HCT116 (cell line): ENCODE results near the gene CLEC4M. TPM values are rescaled to one million over a fixed set of nuclear protein-coding genes. Genes with fewer than 3 reads are reported as not detected.

ENCODE experiments used
- ATAC-seq: fragments of 200-7000 bp; cut with Tn5 transposase; 2 replicates; pipeline ENCODE4 v1.9.1; 2020; ENCODE audit warnings: mild to moderate bottlenecking, moderate library complexity
- BruUV-seq: library from RNA; stranded (reverse); fragments of 400-500 nt; replicated peaks from 2 replicates; lab custom pipeline; 2021; lab: Mats Ljungman, UMichigan
- CTCF ChIA-PET: fragments of 300-600 bp; sonication (Branson Sonifier 250); formaldehyde crosslinking; loops from one replicate; lab custom pipeline; 2021; ENCODE audit warnings: antibody characterized with exemption; lab: Charles Lee
- POLR2A ChIA-PET: fragments of 300-600, 350-600 bp; sonication (Branson Sonifier 250); formaldehyde crosslinking; loops from one replicate; lab custom pipeline; 2021; ENCODE audit warnings: antibody characterized with exemption; lab: Charles Lee
- RAD21 ChIA-PET, 2 experiments: fragments of 300-600 bp; sonication (Branson Sonifier 250); formaldehyde crosslinking; loops; one replicate each; lab custom pipeline; 2023; ENCODE audit warnings: low total read pairs in 2 of 2; ENCODE audit not compliant: uncharacterized antibody in 2 of 2, unreplicated experiment in 2 of 2, low non-redundant PET in 1 of 2; lab: Charles Lee
- DNase-seq: peaks from one replicate; pipeline ENCODE4 v3.0.0-alpha.2; 2010; ENCODE audit warnings: low read depth, low spot score
- H2AFZ ChIP-seq: fragments of 200-600 bp; shearing (Covaris generic), sonication (generic); 2 replicates; pipeline ENCODE4 v1.6.1; 2017; ENCODE audit warnings: low read depth, mixed run types, mixed read lengths, antibody characterized with exemption, low read length; ENCODE audit not compliant: poor library complexity, severe bottlenecking
- H3K27ac ChIP-seq: 2 replicates; pipeline ENCODE4 v1.5.1; 2012; ENCODE audit warnings: low read depth, low read length
- H3K27me3 ChIP-seq: fragments of 200-600 bp; sonication (generic); 2 replicates; pipeline ENCODE4 v1.6.1; 2016; ENCODE audit warnings: mixed run types, low read length, mixed read lengths; ENCODE audit not compliant: insufficient read depth
- H3K36me3 ChIP-seq, 2 experiments: fragments of 200-500 bp in 1 of 2; fragments of 200-600 bp in 1 of 2; sonication (Bioruptor generic) in 1 of 2; sonication (generic) in 1 of 2; 2 replicates each; pipeline versions ENCODE4 v1.5.1 to v1.6.1; 2014 to 2016; ENCODE audit warnings: low read length in 2 of 2, inconsistent platforms in 1 of 2, mixed read lengths in 1 of 2, mixed run types in 1 of 2; ENCODE audit not compliant: insufficient read depth in 2 of 2, control insufficient read depth in 1 of 2
- H3K4me1 ChIP-seq, 2 experiments: fragments of 200-600 bp in 1 of 2; sonication (generic) in 1 of 2; 2 replicates each; pipeline versions ENCODE4 v1.5.1 to v1.6.1; 2012 to 2017; ENCODE audit warnings: low read length in 2 of 2, inconsistent platforms in 1 of 2, mild to moderate bottlenecking in 1 of 2, mixed read lengths in 1 of 2, mixed run types in 1 of 2, moderate library complexity in 1 of 2; ENCODE audit not compliant: insufficient read depth in 2 of 2, control insufficient read depth in 1 of 2
- H3K4me2 ChIP-seq: fragments of 200-600 bp; sonication (generic); 2 replicates; pipeline ENCODE4 v1.6.1; 2017; ENCODE audit warnings: mixed run types, low read length, mixed read lengths
- H3K4me3 ChIP-seq, 2 experiments: fragments of 200-600 bp in 1 of 2; sonication (generic) in 1 of 2; replicated peaks in 1 of 2; 2 replicates each; pipeline ENCODE4 v1.5.1; 2011 to 2016; ENCODE audit warnings: low read length in 2 of 2, control low read depth in 1 of 2, low read depth in 1 of 2, mild to moderate bottlenecking in 1 of 2, mixed read lengths in 1 of 2, mixed run types in 1 of 2
- H3K79me2 ChIP-seq: fragments of 200-600 bp; sonication (generic); 2 replicates; pipeline ENCODE4 v1.6.1; 2017; ENCODE audit warnings: mild to moderate bottlenecking, mixed run types, low read length, moderate library complexity, mixed read lengths; ENCODE audit not compliant: insufficient read depth
- H3K9ac ChIP-seq: fragments of 200-600 bp; sonication (generic); 2 replicates; pipeline ENCODE4 v1.6.1; 2016; ENCODE audit warnings: low read length, mixed read lengths
- H3K9me2 ChIP-seq: fragments of 200-600 bp; sonication (generic), shearing (Covaris generic); 2 replicates; pipeline ENCODE4 v1.6.1; 2017; ENCODE audit warnings: mixed run types, mild to moderate bottlenecking, moderate library complexity; ENCODE audit not compliant: insufficient read depth
- H3K9me3 ChIP-seq, 2 experiments: fragments of 200-500 bp in 1 of 2; fragments of 200-600 bp in 1 of 2; sonication (Bioruptor generic) in 1 of 2; sonication (generic) in 1 of 2; 2 replicates each; pipeline ENCODE4 v1.6.1; 2014 to 2017; ENCODE audit warnings: low read length in 2 of 2, mixed read lengths in 2 of 2, inconsistent platforms in 1 of 2, low read depth in 1 of 2, mild to moderate bottlenecking in 1 of 2, mixed run types in 1 of 2, moderate library complexity in 1 of 2; ENCODE audit not compliant: control insufficient read depth in 1 of 2, insufficient read depth in 1 of 2
- H4K20me1 ChIP-seq: fragments of 200-600 bp; sonication (generic), shearing (Covaris generic); 2 replicates; pipeline ENCODE4 v1.6.1; 2017; ENCODE audit warnings: mixed run types, mild to moderate bottlenecking, moderate library complexity; ENCODE audit not compliant: insufficient read depth
- CBX3 ChIP-seq: IDR thresholded peaks from 2 replicates; pipeline ENCODE4 v1.6.1; 2012; ENCODE audit warnings: low read depth
- EGR1 ChIP-seq: IDR thresholded peaks from 2 replicates; pipeline ENCODE4 v1.6.1; 2012; ENCODE audit warnings: low read depth
- TCF7L2 ChIP-seq: IDR thresholded peaks from 2 replicates; pipeline ENCODE4 v1.7.0; 2011; ENCODE audit warnings: borderline replicate concordance, inconsistent platforms; ENCODE audit not compliant: insufficient read depth, insufficient read length; ENCODE audit errors: extremely low read depth
- ZFX ChIP-seq: fragments of 450-650 bp; IDR thresholded peaks from 2 replicates; pipeline ENCODE4 v1.6.1; 2017
- ZNF274 ChIP-seq: fragments of 200-500 bp; sonication (Bioruptor generic); IDR thresholded peaks from 2 replicates; pipeline ENCODE4 v1.6.1; 2014; ENCODE audit warnings: mild to moderate bottlenecking, low read depth, low read length, inconsistent platforms
- intact Hi-C: fragments of 100-400 bp; cut with micrococcal nuclease; formaldehyde crosslinking; loops from 2 replicates; pipeline ENCODE4 v1.10.0; 2022
- total RNA-seq: library from RNA; stranded (reverse); gene quantifications from one replicate; pipeline ENCODE4 v1.2.1, GENCODE V29; 2021; ENCODE audit not compliant: unreplicated experiment
- TF ChIP-seq, protein P1 (sequence below), 3 experiments: fragments of 200-600 bp in 1 of 3; sonication (generic) in 1 of 3; IDR thresholded peaks in 2 of 3; conservative IDR thresholded peaks in 1 of 3; 2 replicates each; pipeline ENCODE4 v1.5.1; 2012 to 2017; ENCODE audit warnings: low read depth in 2 of 3, low read length in 2 of 3, antibody characterized with exemption in 1 of 3, borderline replicate concordance in 1 of 3, control low read depth in 1 of 3, mild to moderate bottlenecking in 1 of 3, mixed read lengths in 1 of 3, mixed run types in 1 of 3, moderate library complexity in 1 of 3; ENCODE audit not compliant: insufficient read depth in 1 of 3
- TF ChIP-seq, protein P2 (sequence below): IDR thresholded peaks from 2 replicates; pipeline ENCODE4 v1.6.1; 2012
- TF ChIP-seq, protein P3 (sequence below): IDR thresholded peaks from 2 replicates; pipeline ENCODE4 v1.6.1; 2012; ENCODE audit warnings: low read depth

Gene CLEC4M
- total RNA-seq, 1 experiment from 2014 or later, result not detected

DNA sequence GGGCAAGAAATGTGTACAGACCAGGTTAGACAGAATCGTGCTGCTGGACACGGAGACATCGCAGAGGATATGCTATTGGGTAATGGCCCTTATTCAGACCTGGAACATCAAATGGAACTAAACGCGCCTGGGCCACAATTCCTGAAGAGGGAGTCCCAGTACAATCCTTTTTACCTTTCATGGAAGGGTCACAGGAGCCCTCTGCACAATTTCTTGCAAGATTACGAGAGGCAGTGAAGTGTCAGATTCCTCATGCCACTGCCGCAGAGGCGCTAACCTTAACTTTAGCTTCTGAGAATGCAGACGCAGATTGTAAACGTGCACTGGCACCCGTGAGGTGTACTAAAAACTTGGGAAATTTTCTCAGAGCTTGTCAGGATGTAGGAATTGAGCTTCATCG, 18.1 kb downstream of the CLEC4M start:
- CTCF ChIA-PET, result interaction anchor here (0.9 kb wide), 1 partner anchor 18 kb away, joined by 3 read pairs; no protein-coding TSS in a partner anchor
- no peaks in the 10 kb centered on the region for H3K9me2 ChIP-seq
- BruUV-seq, result no TSS peak
- H2AFZ ChIP-seq, result no peak overlapping the region
- no peak overlapping the region for H3K9ac ChIP-seq
- no peaks in the 10 kb centered on the region for H3K36me3 ChIP-seq
- H3K79me2 ChIP-seq, result no peaks in the 10 kb centered on the region
- no peak for TF ChIP-seq ZNF274
- TF ChIP-seq EGR1, result no peak
- no peak for TF ChIP-seq ZFX
- TF ChIP-seq, protein P1, sequence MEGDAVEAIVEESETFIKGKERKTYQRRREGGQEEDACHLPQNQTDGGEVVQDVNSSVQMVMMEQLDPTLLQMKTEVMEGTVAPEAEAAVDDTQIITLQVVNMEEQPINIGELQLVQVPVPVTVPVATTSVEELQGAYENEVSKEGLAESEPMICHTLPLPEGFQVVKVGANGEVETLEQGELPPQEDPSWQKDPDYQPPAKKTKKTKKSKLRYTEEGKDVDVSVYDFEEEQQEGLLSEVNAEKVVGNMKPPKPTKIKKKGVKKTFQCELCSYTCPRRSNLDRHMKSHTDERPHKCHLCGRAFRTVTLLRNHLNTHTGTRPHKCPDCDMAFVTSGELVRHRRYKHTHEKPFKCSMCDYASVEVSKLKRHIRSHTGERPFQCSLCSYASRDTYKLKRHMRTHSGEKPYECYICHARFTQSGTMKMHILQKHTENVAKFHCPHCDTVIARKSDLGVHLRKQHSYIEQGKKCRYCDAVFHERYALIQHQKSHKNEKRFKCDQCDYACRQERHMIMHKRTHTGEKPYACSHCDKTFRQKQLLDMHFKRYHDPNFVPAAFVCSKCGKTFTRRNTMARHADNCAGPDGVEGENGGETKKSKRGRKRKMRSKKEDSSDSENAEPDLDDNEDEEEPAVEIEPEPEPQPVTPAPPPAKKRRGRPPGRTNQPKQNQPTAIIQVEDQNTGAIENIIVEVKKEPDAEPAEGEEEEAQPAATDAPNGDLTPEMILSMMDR (IDR thresholded peaks at IDR 0.05 in 2 of 3, conservative IDR thresholded peaks at IDR 0.05 in 1 of 3; ENCODE audit: borderline replicate concordance in 1 of 3, insufficient read depth in 1 of 3, low read depth in 2 of 3, low read length in 2 of 3), result 0 out of 6 replicates have a peak, but pooled peaks of 2 of the 3 experiments have one; percentile 9 to 11
- no peak for TF ChIP-seq CBX3
- TF ChIP-seq, protein P2, sequence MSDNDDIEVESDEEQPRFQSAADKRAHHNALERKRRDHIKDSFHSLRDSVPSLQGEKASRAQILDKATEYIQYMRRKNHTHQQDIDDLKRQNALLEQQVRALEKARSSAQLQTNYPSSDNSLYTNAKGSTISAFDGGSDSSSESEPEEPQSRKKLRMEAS, result no peak
- TF ChIP-seq TCF7L2, result no peak
- TF ChIP-seq, protein P3, sequence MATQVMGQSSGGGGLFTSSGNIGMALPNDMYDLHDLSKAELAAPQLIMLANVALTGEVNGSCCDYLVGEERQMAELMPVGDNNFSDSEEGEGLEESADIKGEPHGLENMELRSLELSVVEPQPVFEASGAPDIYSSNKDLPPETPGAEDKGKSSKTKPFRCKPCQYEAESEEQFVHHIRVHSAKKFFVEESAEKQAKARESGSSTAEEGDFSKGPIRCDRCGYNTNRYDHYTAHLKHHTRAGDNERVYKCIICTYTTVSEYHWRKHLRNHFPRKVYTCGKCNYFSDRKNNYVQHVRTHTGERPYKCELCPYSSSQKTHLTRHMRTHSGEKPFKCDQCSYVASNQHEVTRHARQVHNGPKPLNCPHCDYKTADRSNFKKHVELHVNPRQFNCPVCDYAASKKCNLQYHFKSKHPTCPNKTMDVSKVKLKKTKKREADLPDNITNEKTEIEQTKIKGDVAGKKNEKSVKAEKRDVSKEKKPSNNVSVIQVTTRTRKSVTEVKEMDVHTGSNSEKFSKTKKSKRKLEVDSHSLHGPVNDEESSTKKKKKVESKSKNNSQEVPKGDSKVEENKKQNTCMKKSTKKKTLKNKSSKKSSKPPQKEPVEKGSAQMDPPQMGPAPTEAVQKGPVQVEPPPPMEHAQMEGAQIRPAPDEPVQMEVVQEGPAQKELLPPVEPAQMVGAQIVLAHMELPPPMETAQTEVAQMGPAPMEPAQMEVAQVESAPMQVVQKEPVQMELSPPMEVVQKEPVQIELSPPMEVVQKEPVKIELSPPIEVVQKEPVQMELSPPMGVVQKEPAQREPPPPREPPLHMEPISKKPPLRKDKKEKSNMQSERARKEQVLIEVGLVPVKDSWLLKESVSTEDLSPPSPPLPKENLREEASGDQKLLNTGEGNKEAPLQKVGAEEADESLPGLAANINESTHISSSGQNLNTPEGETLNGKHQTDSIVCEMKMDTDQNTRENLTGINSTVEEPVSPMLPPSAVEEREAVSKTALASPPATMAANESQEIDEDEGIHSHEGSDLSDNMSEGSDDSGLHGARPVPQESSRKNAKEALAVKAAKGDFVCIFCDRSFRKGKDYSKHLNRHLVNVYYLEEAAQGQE, result no peak
- no peak overlapping the region for H3K4me3 ChIP-seq
- H3K27ac ChIP-seq, result no peak overlapping the region
- POLR2A ChIA-PET, result no interaction called here
- H3K4me2 ChIP-seq, result no peak overlapping the region
- no peaks in the 10 kb centered on the region for H3K9me3 ChIP-seq
- RAD21 ChIA-PET, result no interaction called here
- intact Hi-C loops, result no loop called here
- H3K27me3 ChIP-seq, result peaks cover 6% of the 10 kb centered on the region; the same call in 1 of the 2 replicates
- H3K4me1 ChIP-seq, result peaks cover 6 to 10% of the 10 kb centered on the region in 2 experiments
- no peaks in the 10 kb centered on the region for H4K20me1 ChIP-seq
- DNase-seq (no peak), ATAC-seq (peak; percentile 34; the same call in 1 of the 2 replicates)
